NCI-H524 (cell line): Measurements from ENCODE around the gene PDE10A.
"Not testable (repeated sequence)": the region's sequence is repeated elsewhere in the genome, so short reads cannot be mapped to it uniquely, and the experiment has no call there.

ENCODE experiments used
- DNase-seq, 2 experiments: peaks; one replicate each; lab custom pipeline; 2025; lab: John Stamatoyannopoulos, UW

Gene PDE10A

DNA sequence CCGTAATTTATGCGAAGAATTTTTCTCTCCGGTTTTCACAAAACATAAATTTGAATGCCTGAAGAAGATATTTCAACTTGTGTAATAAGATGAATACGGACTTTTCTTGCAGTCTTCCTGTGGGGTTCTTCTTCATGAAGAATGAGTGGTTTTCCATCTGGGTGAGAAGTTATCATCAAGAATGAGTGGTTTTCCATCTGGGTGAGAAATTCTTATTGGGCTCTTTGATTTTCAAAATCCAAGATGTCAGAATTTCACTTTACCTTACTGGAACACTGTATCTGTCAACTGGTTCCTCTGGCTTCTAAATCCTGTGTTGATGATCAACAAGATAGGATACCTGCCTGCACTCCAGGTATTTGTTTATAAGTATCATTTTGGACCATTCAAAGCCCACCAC is 193.6 kb downstream of the PDE10A start:
- DNase-seq = no peak

DNA sequence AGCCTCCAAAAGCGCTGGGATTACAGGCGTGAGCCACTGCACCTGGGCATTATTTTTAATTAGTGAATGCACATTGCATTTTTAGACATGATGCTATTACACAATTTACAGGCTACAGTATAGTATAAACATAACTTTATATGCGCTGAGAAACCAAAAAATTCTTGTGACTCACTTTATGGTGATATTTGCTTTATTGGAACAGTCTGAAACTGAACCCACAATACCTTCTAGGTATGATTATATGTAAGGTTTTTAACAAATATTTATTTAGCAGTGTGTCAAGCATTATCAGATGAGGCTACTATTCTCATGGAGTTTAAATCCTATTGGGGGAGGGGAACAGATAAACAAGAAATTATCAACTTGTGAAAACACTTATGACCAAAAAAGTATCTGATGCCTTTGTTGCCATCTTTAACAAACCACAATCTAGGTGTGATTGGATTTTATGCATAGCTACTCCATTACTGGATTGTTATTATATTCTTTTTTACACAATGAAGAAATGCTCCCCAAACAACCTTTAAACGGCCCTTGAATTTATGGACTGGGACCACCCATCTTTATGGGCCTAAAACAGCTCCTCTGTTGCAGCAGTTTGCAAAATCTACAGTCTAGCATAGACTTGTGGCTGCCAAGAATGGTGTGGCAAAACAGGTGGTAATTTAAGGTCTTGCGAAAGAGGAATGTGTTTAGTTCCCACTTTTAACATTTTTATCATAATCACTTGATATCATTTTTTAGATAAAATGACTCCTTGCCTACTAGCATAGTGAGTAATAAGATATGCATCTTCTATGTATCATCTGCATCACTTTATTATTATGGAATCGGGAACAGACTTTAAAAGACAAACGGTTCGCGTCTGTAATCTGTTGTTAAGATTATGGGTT is 194.5 kb downstream of the PDE10A start:
- no peak for DNase-seq

DNA sequence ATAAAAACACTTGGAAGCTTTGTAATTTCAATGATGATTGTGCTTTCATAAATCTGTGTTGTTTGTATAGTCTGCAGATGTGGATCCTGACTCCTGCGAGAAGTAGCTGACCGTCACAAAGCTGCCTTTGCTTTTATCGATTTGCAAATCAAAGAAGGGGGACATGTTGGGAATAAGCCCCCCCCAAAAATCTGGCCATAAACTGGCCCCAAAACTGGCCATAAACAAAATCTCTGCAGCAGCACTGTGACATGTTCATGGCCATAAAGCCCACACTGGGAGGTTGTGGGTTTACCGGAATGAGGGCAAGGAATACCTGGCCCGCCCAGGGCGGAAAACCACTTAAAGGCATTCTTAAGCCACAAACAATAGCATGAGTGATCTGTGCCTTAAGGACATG is 199.5 kb downstream of the PDE10A start:
- DNase-seq = not testable (repeated sequence)

DNA sequence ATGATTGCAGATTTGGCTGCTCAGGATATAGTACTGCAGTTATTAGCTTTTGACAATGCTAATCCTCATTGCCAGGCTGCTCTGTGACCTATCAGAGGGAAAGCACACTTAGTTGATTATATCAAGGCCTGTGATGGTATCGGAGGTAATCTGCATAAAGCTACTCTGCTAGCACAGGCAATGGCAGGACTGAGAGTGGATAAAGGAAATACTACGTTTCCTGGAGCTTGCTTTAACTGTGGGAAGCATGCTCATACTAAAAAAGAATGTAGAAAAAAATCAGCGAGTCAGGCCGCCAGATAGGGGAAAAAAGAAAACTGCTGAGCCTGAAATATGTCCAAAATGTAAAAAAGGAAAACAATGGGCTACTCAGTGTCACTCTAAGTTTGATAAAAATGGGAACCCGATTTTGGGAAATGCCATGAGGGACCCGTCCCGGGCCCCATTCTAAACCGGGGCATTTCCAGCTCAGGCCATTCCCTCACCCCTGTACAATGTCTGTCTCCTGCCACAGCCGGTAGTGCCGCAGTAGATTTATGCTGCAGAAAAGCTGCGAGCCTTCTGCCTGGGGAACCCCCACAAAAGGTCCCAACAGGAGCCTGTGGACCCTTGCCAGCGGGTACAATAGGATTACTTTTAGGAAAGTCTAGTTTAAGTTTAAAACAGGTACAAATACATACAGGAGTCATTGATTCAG is 203.3 kb downstream of the PDE10A start:
- not testable (repeated sequence) for DNase-seq

DNA sequence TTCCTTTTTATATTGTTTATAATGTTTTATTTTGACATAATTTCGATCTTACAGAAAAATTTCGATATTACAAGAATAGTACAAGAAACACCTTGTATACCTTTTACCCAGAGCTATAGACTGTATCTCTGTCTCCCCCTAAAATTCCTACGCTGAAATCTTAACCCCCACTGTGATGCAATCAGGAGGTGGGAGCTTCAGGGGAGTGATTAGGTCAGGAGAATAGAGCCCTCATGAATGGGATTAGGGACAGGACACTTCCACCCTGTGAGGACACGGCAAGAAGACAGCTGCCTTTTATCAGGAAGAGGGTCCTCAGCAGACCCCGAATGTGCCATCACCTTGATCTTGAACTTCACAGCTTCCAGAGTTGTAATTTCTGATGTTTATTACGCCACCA is 204.9 kb downstream of the PDE10A start:
- no peak for DNase-seq

DNA sequence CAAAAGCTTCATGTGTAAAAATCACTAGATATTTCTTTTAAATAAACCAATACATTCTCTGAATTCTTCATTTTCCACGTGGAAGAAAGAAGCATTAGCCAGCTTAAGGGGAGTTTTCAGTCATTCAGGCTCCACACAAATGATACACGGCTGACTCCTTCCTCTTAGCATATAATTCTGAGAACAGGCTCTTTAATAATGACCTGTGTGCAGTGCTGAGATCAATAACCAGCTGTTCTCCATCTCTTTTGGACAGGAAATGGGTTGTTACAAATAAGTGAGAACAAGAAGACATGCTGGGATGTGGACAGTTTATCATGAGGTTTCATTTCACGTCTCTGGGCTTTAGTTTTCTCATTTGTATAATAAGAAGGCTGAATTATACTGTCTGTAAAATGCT is 206.8 kb downstream of the PDE10A start:
- DNase-seq = no peak

DNA sequence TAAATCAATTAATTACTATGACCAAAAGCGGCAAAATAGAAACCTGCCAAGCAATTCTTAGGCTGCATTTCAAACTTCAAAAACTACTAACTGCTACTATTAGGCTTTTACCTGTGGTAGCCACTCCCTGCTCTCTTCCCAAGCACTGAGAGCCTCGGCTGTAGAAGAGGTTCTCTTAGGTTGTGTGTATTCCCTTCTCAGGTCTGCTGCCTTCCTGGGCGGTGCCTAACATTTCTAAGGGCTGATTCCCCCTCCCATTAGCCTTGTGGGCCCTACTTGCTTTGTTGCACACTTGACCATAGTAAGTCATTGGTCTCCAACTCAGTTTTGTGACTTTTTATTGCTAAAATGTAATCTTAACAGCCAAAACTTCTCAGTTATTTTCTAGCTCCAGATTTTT is 207.6 kb downstream of the PDE10A start:
- no peak for DNase-seq

DNA sequence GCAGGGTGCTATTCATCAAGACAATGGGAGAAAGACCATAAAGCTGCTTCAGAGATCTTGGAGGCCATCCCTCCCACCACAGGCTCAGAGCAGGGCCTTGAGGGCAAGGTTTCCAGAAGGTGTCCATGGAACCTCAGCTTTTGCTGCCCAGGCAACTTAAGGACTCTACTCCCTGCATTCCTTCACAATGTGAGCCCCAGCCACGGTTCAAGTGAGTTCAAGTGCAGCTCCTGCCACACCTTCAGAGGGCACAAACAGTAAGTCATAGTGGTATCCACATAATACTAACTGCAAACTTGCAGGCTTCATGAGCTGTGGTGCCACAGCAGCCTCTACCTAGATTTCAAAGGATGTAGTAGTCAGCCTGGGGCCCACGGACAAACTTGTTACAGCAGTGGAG is 209.6 kb downstream of the PDE10A start:
- no peak for DNase-seq

DNA sequence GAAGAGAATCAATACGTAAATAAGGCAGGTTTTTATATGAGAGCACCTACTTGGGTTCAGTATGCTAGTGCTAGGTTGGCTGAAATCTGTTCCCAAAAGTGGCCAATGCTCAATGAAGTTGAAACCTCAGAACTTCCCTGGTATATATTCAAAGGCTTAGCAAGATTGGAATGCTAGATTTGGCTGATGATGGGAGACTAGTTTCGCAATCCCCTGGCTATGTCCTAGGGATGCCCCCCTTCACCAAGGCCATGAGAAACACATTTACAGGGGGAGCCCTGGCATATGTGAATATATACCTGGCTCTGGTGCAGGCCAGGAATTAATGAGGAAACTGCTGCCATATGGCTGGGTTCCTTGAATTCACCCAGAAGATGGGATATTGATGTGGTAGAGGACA is 211.2 kb downstream of the PDE10A start:
- no peak for DNase-seq

DNA sequence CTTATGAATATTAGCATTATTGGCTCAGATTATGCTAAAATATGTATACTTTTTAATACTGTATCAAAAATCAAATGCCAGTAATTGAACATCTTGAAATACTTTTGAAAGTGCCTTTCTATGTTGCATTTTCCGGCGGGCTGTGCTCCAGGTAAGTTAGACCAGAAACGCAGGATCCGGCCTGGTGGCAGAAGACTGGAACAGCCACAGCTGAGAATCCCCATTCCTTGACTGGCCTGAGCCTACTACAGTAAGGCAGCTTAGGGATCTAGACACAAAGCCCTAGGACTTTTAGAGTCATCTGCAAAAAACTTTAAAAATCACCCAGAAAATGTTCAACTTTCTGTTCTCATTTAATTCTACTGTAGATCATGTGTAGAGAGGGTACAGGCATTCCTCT is 214.8 kb downstream of the PDE10A start:
- DNase-seq = no peak

DNA sequence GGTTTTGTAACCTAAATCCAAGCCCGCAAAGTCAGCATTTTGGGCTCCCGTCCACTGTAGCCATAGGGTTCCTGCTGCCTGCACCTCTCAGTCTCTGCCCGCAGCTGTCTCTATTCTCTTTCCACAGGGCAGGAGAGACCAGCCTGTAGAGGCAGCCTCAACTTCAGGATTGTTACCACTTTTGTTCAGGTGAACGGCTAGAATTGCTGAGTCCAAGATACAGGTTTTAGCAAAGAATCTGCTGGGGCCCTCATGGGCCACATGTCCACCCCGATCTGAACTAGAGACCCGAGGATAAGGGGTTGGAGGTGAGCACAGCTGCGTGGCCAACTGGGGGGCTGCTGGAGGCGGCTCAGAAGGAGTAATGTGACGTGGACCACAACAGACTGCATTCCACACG is 215.9 kb downstream of the PDE10A start:
- no peak for DNase-seq

DNA sequence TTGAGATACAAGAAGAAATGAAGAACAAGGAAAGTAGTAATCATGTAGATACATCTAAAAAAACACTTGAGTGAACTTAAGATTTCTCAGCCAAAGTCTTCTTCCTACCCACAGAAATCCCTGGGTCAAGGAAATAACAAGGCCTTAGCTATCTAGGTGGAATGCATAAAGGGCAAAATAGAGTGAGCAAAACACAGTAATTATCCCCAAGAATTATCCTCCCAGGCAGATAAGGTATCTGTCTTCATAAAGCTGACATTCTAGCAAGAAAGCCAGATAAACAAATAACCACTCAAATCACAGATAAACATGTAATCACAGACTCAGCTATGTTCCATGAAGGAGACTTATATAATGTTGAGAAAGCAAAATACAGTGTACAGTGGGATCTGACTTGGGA is 216.7 kb downstream of the PDE10A start:
- DNase-seq = no peak

DNA sequence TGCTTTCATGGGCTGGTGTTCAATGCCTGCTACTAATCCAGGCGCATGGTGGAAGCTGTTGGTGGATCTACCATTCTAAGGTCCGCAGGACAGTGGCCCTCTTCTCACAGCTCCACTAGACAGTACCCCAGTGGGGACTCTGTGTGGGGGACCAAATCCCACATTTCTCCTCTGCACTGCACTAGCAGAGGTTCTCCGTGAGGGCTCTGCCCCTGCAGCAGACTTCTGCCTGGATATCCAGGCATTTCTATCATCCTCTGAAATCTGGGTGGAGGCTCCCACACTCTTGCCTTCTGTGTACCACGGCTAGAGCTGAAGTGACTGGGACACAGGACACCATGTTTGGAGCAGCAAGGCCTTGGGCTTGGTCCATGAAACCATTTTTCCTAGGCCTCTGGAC is 219.6 kb downstream of the PDE10A start:
- DNase-seq = no peak

DNA sequence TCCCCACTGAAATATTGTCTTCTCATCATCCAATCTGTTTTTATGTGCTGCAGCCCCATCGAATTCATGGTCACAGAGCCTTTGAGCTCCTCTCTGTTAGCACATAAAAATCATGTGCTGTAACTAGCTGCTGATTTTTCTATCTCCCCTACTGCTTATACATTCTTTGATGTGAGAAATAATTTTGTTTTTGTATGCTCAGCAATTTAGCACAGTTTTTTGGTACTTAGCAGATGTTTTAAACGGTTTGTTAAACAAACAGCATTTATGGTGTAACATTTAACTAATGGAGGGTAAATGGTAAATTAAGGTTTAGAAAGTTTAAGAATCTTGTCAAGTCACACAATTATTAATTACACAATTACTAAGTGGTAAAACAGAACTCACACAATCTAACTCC is 221.9 kb downstream of the PDE10A start:
- no peak for DNase-seq

DNA sequence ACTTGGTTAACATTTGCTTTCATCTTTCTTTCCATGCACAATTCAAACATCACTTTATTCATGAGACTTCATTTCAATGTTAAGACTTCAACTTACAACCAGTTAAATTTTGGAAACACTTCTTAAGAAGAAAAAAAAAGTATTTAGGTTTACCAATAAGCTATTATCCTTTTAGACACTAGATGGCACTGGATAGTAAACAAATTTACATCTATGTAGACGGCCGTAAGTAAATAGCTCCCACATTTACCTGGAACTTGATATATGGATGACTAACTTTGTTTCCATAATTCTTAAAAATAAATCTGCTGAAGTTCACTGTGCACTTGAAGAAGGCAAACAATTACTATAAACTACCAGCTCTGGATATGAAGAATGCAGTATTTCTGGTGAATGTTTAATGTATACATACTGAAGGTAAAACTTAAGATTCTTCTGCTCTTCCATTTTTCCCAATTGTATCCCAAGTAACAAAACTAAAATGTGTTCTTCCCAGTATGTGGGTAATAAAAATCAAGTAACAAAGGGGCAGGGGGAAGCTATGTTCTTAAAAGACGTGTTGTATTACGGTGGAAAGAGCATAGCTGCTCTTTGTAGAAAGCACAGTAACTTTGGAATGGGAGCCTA is 223.0 kb downstream of the PDE10A start:
- DNase-seq = peak in 1 of 2 experiments; percentile 40

DNA sequence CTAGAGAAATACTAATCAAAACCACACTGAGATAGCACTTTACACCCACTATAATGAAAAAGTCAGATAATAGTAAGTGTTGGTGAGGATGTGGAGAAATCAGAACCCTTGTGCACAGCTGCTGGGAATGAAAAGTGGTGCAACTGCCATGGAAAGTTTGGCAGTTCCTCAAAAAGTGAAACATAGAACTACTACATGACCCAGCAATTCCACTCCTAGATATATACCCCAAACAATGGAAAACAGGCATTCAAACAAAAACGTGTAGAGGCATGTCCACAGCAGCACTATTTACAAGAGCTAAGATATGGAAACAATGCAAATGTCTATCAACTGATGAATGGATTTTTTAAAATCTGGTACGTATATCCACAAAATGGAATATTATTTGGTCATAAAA is 236.1 kb downstream of the PDE10A start:
- DNase-seq = no peak

DNA sequence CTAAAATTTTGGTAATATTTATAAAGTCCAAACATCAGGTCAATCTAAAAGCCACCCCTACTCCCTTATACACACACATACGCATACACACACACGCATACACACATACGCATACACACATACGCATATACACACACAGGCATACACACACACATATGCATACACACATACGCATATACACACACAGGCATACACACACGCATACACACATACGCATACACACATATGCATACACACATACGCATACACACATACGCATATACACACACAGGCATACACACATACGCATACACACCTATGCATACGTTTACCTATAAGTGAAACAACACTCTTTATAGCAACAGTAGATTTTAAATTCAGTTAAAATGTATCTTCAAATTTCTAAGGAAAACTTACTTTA is 240.8 kb downstream of the PDE10A start:
- no peak for DNase-seq

DNA sequence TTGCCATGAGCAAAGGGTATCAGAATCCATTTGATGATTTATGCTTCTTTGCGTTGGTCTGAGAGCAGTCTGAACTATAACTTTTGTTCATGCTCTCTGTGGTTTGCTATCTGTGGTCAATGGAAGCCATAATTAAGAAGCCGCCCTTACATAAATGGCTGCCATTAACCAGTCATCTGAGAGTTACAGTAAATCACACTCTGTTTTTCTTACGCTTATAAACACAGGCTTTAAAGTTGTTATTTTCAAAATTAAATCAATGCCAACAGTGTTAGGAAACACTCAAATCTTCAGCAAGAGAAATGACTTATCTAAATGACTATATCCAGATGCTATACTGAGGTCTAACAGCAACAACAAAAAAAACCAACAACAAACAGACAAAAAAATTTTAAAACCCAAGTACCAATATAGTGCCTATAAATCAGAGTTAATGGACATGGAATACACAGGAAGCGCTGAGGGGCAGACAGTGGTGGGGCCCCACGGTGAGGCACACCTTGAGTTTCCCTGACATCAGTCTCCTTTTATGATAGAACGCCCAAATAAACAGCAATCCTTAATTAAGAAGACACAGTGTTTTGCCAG is 245.7 kb downstream of the PDE10A start:
- no peak for DNase-seq

DNA sequence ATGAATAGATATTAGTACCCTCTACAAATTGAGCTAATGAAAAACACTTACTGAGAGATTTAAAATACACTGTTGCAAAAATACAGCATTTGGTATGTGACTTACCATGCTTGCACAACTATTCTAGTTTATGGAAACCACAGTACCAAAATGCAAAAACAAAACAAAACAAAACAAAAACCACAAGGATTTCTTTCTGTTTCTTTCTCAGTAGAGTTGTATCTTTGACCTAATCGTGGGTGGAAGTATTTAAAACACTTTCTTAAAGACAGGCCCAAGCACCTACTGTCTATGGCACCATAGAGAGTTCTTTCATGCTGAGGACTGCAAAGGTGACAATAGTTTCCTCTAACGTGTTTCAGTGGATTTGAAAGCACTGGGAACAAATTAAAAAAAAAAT is 258.3 kb downstream of the PDE10A start:
- DNase-seq = no peak

DNA sequence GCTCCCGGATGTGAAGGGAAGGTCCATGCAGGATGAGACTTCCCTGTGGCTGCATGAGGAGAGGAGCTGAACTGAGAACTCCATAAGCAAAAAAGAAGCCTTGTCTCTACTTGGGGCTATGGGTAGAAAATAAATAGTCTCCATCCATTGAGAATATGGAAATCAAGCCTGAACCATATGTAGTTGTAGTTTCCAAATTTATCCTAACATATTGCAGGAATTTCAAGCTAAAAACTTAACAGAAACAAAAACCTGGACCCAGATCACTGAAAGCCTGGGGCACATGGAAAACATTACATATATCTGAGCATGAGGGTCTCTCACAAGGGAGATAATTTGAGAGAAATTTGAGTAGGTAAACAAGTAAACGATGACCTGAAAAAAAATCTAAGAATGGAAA is 258.7 kb downstream of the PDE10A start:
- DNase-seq = no peak

DNA sequence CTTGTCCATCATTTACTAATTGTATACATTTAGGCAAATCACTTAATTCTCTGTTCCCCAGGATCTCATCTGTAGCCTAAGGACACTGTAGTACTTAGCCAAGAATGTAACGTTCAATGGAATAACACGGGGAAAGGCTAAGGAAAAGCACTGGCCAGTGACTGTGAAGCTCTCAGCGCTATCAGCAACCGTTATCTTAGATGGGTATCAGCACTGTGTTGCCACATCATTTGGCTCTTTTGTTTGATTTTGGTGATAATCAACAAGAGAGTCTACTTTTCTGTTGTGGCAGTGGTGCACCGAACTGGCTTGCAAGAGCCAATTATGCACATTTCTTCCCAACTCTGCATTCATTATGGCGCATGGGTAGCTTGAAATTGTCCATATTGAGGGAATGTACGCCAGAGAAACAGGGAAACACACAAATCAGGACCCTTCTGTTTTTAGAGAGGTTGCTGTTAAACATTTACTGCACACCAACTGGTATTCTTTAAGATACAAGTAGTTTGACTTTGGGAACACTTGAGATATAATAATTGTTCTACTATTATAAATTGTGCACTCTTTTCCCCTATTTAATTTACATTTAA is 259.9 kb downstream of the PDE10A start:
- DNase-seq = no peak

DNA sequence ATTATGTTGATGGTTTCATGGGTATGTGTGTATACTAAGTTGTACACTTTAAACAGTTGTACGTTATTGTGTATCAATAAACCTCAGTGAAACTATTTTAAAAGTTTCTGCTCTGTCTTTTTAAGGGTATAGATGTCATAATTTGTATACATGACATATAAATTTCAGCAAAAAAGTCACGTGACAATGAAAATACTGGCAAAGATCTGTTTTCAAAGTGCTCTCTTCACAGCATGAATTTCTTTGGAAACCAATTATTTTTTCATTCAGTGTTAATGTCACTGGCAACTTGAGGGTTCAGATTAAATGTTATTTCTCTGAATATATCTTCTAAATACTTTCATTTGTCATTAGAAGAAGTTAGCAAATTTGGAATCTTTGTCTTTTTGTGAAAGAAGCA is 261.9 kb downstream of the PDE10A start:
- no peak for DNase-seq
